WI38 (cell line): Measurements from ENCODE around the gene ITGA8.
"Not testable (repeated sequence)": the region's sequence is repeated elsewhere in the genome, so short reads cannot be mapped to it uniquely, and the experiment has no call there.

Experiments
- H3K4me3 ChIP-seq: 2 replicates; pipeline ENCODE4 v1.5.1; 2011; ENCODE audit warnings: low read depth, mild to moderate bottlenecking, control low read depth, low read length
- TF ChIP-seq, protein P1 (sequence below): IDR thresholded peaks from 2 replicates; pipeline ENCODE4 v1.5.1; 2012; ENCODE audit warnings: low read depth, mild to moderate bottlenecking, control low read depth, low read length

ITGA8 gene

DNA sequence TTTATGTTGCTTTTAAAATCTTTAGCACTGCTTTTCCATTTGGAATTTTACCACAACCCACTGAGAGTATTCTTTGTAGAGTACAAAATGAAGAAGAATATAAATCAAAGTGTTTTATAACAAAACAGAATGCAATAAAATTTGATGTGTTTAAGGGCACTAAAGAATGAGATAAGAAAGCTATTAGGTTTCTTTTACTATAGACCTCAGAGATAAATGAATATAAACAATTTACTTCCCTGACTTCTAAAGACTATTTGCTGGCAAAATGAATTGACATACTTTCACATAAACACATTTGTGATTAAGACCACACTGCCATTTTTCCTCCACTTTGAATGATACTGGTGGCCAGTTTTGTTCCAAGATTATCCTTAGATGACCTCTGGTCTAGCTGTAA, 124.5 kb downstream of the ITGA8 start:
- H3K4me3 ChIP-seq: no peak overlapping the region
- TF ChIP-seq, protein P1, sequence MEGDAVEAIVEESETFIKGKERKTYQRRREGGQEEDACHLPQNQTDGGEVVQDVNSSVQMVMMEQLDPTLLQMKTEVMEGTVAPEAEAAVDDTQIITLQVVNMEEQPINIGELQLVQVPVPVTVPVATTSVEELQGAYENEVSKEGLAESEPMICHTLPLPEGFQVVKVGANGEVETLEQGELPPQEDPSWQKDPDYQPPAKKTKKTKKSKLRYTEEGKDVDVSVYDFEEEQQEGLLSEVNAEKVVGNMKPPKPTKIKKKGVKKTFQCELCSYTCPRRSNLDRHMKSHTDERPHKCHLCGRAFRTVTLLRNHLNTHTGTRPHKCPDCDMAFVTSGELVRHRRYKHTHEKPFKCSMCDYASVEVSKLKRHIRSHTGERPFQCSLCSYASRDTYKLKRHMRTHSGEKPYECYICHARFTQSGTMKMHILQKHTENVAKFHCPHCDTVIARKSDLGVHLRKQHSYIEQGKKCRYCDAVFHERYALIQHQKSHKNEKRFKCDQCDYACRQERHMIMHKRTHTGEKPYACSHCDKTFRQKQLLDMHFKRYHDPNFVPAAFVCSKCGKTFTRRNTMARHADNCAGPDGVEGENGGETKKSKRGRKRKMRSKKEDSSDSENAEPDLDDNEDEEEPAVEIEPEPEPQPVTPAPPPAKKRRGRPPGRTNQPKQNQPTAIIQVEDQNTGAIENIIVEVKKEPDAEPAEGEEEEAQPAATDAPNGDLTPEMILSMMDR: no peak

DNA sequence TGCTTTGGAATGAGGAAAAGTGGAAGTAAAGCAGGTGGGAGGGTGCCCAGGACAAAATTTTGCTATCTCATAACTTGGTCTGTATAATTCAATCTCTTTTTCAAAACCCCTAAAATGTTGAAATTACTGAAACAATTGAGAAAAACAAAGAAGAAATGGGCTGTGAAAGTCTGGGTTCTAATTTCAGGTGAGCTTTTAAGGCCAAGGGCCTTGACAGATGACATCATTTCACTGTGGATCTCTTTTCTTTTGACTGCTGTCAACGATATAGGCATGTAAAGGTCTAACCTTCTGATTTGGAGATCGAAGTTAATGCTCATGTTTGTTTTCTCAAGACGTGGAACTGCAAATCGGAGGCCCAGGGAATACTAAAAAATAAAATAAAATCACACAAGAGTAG, 127.8 kb downstream of the ITGA8 start:
- no peak overlapping the region for H3K4me3 ChIP-seq
- TF ChIP-seq, protein P1: no peak

DNA sequence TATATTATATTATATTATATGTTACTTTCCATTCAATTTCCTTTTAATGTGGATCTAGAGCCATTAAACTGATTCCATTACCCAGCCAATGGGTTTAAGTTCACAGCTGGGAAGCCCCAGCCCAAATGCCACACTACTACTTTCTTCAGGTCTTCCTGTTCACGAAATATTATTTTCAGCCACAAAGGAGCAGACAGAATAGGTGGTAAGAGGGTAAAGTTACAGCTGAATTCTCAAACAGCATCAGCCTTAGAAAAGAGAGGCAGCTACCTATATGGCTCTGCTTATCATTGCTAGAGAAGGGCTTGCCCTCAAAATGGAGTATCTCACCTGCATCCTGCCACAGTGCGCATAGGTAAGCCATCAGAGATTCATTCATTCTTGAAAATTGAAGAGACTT, 128.3 kb downstream of the ITGA8 start:
- TF ChIP-seq, protein P1: no peak
- no peak overlapping the region for H3K4me3 ChIP-seq

DNA sequence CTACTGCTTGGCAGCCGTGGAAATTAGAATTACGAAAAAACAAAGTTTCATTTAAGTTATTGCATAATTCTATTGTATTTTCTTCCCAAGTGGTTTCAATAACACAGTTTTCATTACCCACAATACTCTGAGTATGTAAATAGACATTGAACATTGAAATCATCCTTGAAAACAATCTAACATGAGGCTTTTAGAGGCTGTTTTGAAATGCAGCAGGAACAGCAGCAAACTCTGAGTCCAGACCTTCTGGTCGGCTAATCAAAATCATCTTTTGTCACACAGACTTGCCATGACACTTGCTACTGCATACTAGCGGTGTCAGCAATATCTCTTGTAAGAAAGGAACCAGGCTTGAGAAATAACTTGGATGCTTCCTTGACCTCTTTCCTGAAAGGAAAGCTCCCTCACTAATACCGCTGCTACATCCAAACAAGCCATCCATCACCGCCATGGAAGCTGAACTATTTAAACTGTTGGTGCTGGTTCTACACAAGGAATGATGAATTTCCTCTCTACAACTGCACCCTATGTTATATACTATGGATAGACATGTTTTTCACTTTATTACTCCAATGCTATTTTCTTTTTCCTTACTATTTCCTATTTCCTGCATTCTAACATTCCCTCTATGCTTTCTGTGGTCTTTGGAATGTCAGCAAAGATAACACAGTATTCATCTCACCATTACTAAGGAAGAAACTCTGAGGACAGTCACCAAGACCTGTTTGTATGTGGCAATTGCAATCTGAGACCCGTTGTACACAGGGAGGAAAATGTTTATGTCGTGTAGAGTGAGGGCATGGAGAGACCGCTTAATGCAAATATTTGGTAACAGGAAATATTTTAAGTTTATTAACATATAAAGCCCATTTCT, 130.8 kb downstream of the ITGA8 start:
- no peak overlapping the region; the same call in 1 of the 2 replicates for H3K4me3 ChIP-seq
- TF ChIP-seq, protein P1: no peak

DNA sequence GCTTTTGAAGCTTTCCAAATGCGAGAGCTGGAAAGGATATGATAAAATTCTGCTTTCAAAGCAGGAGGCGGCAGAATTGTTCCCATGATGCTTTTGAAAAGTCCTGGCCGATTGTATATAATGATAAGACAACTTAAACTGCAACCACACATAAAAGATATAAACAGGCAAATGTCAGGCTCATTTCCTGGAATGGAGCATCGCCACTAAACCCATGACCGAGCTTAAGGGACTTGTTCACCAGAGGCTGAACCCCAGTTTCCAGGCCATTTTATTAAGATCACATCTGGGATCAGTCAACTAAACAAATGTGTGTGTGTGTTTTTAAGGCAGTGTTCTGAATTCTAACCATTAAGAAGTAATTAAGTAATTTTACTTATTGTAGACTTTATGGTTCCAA, 131.6 kb downstream of the ITGA8 start:
- TF ChIP-seq, protein P1: no peak
- H3K4me3 ChIP-seq: no peak overlapping the region

DNA sequence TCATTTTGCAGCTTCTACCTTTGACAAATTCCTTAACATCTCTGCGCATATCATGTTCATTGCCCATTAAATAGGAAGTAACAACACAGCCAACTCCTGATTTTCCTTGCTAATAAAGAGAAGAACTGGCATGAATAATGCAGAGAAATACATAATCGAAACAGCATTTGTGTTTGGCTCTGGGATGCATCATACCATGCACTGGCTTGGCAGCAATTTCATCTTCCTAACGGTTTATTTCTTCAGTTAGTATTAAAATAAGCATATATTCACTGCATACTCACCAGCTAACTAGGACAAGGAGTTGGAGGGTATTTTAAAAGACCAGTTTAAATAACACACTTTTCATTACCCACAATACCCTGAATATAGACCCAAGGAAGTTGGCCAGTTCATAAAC, 132.5 kb downstream of the ITGA8 start:
- no peak overlapping the region for H3K4me3 ChIP-seq
- TF ChIP-seq, protein P1: no peak

DNA sequence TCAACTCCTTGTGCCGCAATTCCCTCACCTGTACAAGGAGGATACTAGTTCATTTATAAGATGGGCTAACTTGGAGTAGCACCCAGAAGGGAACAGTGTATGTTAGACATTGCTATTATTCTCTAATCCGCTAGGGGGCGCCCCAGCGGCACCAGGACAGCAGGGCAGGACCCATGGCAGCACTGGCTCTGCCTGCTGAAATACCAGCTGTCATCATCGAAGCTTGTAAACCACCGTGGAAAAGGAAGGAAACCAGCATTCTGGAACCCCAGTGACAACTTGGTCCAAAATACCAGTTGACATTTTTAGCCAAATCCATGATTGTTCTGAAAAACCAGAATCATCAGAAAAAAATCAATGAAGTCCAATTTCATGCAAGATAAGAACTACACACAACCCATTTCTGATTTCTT, 134.4 kb downstream of the ITGA8 start:
- H3K4me3 ChIP-seq: no peak overlapping the region
- TF ChIP-seq, protein P1: peak; percentile 84

DNA sequence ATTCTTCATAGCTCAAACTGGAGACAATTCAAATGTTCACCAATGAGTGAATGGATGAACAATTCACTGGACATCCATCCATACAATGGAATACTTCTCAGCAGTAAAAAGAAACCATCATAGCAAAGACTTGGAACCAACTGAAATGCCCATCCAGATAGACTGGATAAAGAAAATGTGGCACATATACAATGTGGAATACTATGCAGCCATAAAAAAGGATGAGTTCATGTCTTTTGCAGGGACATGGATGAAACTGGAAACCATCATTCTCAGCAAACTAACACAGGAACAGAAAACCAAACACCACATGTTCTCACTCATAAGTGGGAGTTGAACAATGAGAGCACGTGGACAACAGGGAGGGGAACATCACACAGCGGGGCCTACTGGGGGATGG, 136.8 kb downstream of the ITGA8 start:
- H3K4me3 ChIP-seq: not testable (repeated sequence)
